Hematopoietic multipotent progenitor cell treated with erythropoietin and hydrocortisone succinate and interleukin-3 and kit ligand, for 17 days (in vitro differentiated cells): ENCODE results near the gene PIGZ.

Source experiments
- DNase-seq: peaks from one replicate; pipeline ENCODE4 v3.0.0-alpha.2; 2015; ENCODE audit warnings: low spot score

Gene PIGZ

GRCh38 chr3:196968233-196969133 is at the start of gene PIGZ:
Gene PIGZ (minus strand): TSS chr3:196968833. CDS start chr3:196952031, 16,802 bp downstream.
- peak; percentile 26 for DNase-seq

DNA sequence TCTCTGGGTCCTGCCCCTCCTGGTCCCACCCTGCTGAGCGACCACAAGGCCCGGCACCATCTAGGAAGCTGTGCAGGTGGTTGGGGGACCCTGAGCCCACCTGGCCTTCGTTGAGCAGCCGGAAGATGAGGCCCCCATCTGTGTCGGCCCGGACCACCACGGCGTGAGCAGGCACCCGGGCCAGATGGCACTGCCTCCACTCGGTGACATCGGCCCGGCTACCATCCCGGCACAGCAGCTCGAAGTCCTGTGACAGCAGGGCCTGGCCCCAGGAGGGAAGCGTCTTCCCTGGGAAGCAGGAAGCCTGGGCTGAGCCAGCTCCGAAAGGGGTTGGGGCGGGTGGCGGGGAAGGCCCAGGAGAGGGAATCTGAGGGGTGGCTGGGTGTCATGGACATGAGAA is 48.4 kb upstream of the PIGZ start:
- DNase-seq, result no peak

- no peak for DNase-seq
Observed at GRCh38 chr3:197015790-197016736, 47.4 kb upstream of the PIGZ start.

DNA sequence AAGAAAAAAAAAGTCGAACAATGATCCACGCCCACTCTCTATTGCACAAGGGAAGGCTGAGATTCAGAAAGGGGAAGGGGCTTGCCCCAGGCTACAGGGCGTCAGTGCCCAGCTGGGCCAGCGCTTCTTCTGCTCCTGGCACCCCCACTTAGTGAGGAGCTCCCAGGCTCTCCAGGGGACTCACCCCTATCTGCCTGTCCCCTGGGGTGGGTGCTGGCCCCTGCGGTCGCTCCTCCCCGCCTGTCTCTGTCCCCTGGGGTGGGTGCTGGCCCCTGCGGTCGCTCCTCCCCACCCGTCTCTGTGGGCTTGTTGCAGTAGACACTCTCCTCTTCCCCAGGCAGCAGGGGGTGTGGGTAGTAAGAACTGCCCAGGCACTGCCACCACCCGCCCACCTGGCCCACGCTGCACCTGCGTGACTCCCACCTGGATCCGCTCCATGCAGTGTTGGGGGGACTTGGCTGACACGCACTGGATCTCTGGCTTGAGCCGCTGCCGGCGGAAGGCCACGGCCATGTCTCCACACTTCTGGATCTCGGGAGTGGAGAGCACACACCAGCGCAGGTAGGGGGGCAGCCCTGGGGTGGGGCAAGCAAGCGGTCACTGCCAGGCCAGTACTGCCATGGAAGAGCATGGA is 46.4 kb upstream of the PIGZ start:
- no peak for DNase-seq

DNA sequence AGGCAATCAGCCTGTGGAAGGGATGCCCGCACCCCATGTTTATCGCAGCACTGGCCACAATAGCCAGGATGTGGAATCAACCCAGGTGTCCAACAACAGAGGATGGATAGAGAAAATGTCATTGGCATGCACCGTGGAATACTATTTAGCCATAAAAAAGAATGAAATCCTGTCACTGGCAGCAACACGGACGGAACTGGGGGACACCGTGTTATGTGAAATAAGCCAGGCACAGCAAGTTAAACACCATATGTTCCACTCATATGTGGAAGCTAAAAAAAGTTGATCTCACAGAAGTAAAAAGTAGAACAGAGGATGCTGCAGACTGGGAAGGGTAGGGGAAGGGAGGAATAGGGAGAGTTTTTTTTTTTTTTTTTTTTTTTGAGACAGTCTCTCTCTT is 45.4 kb upstream of the PIGZ start:
- DNase-seq, result no peak

DNA sequence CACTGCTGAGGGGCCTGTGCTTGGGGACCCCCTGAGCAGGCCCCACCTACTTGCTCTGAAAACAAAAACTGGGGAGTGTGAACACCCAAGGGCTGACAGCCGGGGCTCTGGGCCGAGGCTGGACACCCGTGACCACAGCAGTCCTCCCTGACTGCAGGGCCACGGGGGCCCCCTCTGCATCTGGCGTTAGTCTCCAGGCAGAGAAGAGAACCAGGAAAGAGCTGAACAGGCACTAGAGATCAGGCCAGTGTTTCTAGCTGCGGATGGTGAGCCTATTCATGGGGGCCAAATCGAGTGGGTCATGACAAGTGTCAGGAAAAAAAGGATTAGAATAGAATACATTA is 43.9 kb upstream of the PIGZ start:
- DNase-seq, result no peak

- DNase-seq, result no peak
Observed at GRCh38 chr3:197011780-197012539, 43.3 kb upstream of the PIGZ start.

DNA sequence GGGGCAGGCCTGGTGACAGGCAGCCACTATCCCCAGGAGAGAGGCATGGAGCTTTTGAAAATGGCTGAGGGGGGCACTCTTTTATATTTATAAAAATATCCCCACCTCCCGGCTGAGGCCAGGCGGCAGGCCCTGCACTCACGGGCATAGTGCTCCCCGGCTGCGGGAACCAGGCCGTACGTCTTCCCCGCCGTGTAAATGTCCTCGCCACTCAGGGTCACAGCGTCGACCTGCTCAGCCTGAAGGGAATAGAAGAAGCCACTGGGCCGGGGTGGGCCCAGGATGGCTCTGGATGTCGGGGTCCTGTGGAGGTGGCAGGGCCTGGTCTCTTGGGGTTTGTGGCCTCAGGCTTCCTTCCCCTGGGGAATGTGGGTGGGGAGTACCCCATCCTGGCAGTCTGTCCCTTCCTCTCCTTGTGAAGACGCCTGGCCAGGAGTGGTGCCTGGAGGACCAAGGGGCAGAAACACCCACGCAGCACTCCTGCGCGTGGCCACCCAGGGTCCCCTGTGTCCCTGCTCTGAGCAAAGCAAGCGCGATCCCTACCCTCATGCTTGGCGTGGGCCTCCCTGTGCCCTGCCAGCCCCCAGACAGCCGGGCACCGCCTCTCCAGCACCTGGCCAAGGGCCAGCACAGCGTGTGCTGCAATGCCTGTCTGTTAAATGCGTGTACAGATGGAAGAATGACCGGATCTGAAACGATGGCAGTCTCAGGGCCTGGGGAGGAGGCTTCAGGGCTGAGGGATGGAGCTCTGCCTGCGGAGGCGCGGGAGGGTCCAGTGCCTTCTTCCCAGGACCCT is 42.1 kb upstream of the PIGZ start:
- DNase-seq, result no peak

DNA sequence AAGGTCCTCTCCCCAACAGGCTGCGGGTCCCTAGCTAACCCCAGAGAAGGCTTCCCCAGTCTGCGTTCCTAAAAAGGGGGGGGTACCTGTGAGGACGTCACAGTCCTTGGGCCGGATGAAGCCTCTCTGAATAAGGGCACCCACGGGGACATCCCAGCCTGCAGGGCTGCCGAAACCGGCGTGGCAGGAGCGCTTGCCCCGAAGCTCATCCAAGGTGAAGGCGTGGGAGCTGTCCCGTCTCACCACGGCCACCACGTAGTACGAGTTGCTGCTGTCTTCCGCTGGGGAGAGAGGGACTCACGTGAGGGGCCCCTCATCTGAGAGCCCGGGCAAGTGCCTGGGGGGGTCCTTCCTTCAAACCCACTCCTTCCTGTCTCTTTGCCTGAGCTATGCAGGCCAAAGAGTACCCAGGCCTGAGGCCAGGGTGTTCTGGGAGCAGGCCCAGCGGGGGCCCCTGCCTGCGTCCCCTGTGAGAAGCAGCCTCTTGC is 40.9 kb upstream of the PIGZ start:
- DNase-seq, result no peak

- DNase-seq, result no peak
Observed at GRCh38 chr3:197008436-197009209, 40.0 kb upstream of the PIGZ start.

- no peak for DNase-seq
Observed at GRCh38 chr3:197007953-197008352, 39.3 kb upstream of the PIGZ start.

DNA sequence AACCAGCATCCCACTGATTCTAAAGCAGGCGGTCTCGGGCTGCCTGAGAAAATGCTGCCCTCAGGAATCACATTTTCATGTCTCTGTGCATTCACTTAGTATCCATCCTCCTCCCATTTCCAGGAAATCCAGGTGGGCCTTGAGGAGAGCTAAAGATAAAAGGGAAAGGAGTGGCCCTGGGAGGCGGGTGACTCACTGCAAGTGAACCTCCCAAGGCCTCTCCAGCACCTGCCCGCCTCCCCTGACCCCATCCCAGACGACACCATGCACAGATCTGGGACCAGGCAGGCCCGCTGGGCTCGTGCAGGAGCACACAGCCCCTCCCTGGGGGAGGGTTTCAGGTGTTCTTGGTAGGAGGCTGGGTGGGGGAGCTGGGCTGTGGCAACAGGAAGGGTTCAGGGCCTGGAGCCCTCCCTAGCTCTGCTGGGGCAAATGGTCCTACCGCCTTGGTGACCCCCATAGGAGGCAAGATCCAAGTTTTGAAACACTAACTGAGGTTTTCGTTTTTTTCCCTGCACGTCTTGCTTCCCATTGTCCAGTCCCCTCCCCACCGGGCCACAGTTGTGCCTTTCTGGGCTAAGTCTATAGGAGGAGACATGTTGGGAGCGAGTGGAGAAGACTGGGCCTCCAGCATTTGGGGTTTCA is 38.8 kb upstream of the PIGZ start:
- no peak for DNase-seq

- DNase-seq, result no peak
Observed at GRCh38 chr3:197006860-197007259, 38.2 kb upstream of the PIGZ start.

DNA sequence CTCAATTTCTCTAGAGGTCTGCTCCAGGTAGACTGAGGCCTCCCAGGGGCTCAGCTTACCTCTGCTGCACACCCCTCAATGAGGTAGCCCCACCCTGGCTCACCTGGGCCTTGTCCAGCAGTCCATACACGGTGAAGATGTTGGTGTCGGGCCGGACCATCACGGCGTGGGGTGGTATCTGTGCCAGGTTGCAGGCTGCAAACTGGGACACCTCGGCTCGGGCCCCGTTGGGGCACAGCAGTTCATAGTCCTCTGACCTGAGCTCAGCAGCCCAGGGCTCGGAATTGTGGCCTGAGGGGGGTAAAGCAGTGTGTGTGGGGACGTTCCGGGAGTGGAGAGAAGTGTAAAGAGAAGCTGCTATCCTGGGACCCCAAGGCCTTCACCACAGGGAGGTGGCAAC is 37.8 kb upstream of the PIGZ start:
- no peak for DNase-seq

DNA sequence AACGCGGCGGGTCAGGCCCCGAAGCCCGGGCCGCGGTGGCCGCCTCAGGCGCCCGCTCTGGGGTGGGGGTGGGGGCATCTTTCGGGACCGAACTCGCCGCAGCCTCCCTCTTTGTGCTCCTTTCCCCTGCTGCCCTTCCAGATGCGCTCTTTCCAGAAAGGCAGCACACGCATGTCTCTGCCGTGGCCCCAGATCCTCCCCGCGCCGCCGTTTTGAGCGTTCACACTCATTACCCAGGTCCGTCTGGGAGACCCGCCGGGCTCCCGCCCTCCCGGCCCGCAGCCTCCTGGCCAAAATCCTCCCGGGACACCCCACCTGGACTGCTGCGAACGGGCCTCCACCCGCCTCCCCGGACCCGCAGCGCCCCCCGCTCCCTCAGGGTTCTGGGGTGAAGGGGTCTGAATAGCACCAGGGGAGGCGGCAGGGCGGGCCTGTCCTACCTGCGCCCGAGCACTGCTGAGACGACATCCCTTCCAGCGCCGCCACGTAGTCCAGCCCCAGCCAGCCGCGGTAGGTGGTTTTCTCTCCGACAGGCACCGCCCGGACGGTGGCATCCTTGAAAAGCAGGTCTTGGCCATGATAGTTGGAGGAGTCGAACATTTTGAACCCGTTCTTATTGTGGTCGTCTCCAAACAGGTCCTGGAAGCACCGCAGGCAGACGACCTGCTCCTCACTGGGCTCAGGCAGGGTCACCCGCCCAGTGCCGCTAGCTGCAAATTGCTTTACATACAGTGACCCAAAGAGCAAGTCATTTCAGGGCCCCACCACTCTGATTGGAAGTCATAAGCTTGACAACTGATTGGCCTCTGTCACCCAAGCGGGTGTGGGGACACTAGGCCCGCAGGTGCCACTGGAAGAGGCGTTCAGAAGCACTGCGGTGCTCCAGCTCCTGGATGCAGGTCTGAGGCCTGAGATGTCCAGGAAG is 35.1 kb upstream of the PIGZ start:
- DNase-seq, result no peak

GRCh38 chr3:197002701-197003454 is 34.2 kb upstream of the PIGZ start:
- peak; percentile 76 for DNase-seq

GRCh38 chr3:197001972-197002700 is 33.5 kb upstream of the PIGZ start:
- DNase-seq, result no peak
